GM23338 (cell line): ENCODE measurements around the gene NOL3.

Experiments
- CREB1 ChIP-seq: fragments of 250-450 bp; sonication (Bioruptor Pico); IDR thresholded peaks from 2 replicates; pipeline ENCODE4 v1.5.0; 2020; ENCODE audit warnings: low read depth, mild to moderate bottlenecking, moderate library complexity
- CTCF ChIP-seq, 2 experiments: fragments of 200-600 bp in 1 of 2; sonication (generic) in 1 of 2; conservative IDR thresholded peaks; 2 replicates each; pipeline versions ENCODE4 v1.5.1 to v1.6.1; 2016 to 2017; ENCODE audit warnings: antibody characterized with exemption in 2 of 2, low read depth in 2 of 2, mild to moderate bottlenecking in 2 of 2, moderate library complexity in 1 of 2
- EZH2 ChIP-seq: fragments of 200-600 bp; sonication (generic); IDR thresholded peaks from one replicate; pipeline ENCODE4 v1.8.0; 2017; ENCODE audit warnings: antibody characterized with exemption, mild to moderate bottlenecking, low read depth; ENCODE audit not compliant: unreplicated experiment
- EZH2phosphoT487 ChIP-seq: fragments of 200-600 bp; sonication (generic); IDR thresholded peaks from one replicate; pipeline ENCODE4 v1.8.1; 2018; ENCODE audit warnings: antibody characterized with exemption; ENCODE audit not compliant: unreplicated experiment
- JUNB ChIP-seq: IDR thresholded peaks from one replicate; pipeline ENCODE4 v1.6.1; 2016; ENCODE audit warnings: antibody characterized with exemption; ENCODE audit not compliant: unreplicated experiment
- NANOG ChIP-seq: IDR thresholded peaks from 2 replicates; pipeline ENCODE4 v1.6.1; 2016; ENCODE audit warnings: antibody characterized with exemption, borderline replicate concordance
- POLR2AphosphoS5 ChIP-seq: IDR thresholded peaks from 2 replicates; pipeline ENCODE4 v1.6.1; 2016; ENCODE audit warnings: antibody characterized with exemption, low read depth
- REST ChIP-seq: IDR thresholded peaks from one replicate; pipeline ENCODE4 v1.6.1; 2018; ENCODE audit warnings: antibody characterized with exemption; ENCODE audit not compliant: unreplicated experiment
- ZNF331 ChIP-seq: fragments of 250-450 bp; sonication (Bioruptor Pico); IDR thresholded peaks from 2 replicates; pipeline ENCODE4 v1.5.0; 2020; ENCODE audit warnings: low read depth, mild to moderate bottlenecking, moderate library complexity
- ZNF462 ChIP-seq: fragments of 250-450 bp; sonication (Bioruptor Pico); IDR thresholded peaks from 2 replicates; pipeline ENCODE4 v1.5.0; 2020; ENCODE audit warnings: mild to moderate bottlenecking, moderate library complexity

GRCh38 chr16:67223992-67224391, 53.7 kb downstream of the NOL3 start:
- TF ChIP-seq CTCF (conservative IDR thresholded peaks at IDR 0.05; ENCODE audit: low read depth in 2 of 2) (no peak), POLR2AphosphoS5 (no peak), EZH2phosphoT487 (no peak), JUNB (no peak), EZH2 (no peak), CREB1 (CRISPR knock-in tag) (no peak), ZNF331 (CRISPR knock-in tag) (no peak), REST (no peak), ZNF462 (CRISPR knock-in tag) (no peak), NANOG (no peak)
